ENCODE results near the gene SHANK3. TPM values are rescaled to one million over a fixed set of nuclear protein-coding genes. Genes with fewer than 3 reads are reported as not detected.

SHANK3 gene
- total and polyA plus RNA-seq, 2 of the 4 experiments (the other 2 are of a cell fraction), result 0.18 to 1.5 TPM

DNA sequence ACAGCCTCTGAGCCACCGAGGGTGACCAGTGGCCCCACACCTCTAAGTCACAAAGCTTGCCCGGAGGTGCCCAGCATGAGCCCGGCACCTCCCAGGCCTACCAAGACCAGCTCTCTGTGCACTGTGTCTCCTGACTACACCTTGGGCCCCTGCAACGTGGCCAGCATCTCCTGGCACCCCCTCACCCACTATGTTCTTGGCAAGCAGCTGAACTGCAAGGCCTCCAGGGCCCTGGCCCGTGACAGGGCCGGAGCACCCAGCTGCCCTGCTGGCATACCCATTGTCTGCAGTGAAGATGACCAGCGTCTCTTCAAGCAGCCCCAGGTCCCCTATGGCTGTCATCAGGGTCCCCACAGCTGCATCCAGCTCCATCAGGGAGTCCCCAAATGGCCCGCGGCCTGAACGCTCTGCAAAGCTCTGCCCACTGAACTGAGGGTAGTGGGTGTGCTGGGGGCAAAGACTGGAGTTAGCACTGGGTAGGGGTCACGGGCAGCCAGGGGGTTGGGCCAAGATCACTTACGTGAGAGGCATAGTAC, 46.2 kb upstream of the SHANK3 start:
- TF ChIP-seq FOS (IDR thresholded peaks at IDR 0.05; ENCODE audit: low read depth, low read length) (no peak), MAFK (IDR thresholded peaks at IDR 0.05; ENCODE audit: low read depth, low read length) (no peak), RFX5 (IDR thresholded peaks at IDR 0.05; ENCODE audit: low read depth, low read length) (no peak), CEBPB (IDR thresholded peaks at IDR 0.05; ENCODE audit: low read depth, low read length) (no peak), NFE2L2 (IDR thresholded peaks at IDR 0.05; ENCODE audit: low read depth, low read length) (no peak), SMC3 (IDR thresholded peaks at IDR 0.05; ENCODE audit: low read depth, low read length) (no peak), POLR2A (IDR thresholded peaks at IDR 0.05; ENCODE audit: low read depth, low read length) (no peak), BHLHE40 (IDR thresholded peaks at IDR 0.05; ENCODE audit: low read depth, low read length) (no peak), RAD21 (IDR thresholded peaks at IDR 0.05; ENCODE audit: low read length) (no peak), RCOR1 (IDR thresholded peaks at IDR 0.05; ENCODE audit: insufficient replicate concordance, low read length) (no peak), USF2 (IDR thresholded peaks at IDR 0.05; ENCODE audit: low read depth, low read length) (no peak), MXI1 (IDR thresholded peaks at IDR 0.05; ENCODE audit: borderline replicate concordance, low read depth, low read length) (no peak), MAZ (IDR thresholded peaks at IDR 0.05; ENCODE audit: borderline replicate concordance, low read depth, low read length) (no peak), CHD1 (IDR thresholded peaks at IDR 0.05; ENCODE audit: low read depth, low read length) (no peak)
- TF ChIP-seq, protein P1, sequence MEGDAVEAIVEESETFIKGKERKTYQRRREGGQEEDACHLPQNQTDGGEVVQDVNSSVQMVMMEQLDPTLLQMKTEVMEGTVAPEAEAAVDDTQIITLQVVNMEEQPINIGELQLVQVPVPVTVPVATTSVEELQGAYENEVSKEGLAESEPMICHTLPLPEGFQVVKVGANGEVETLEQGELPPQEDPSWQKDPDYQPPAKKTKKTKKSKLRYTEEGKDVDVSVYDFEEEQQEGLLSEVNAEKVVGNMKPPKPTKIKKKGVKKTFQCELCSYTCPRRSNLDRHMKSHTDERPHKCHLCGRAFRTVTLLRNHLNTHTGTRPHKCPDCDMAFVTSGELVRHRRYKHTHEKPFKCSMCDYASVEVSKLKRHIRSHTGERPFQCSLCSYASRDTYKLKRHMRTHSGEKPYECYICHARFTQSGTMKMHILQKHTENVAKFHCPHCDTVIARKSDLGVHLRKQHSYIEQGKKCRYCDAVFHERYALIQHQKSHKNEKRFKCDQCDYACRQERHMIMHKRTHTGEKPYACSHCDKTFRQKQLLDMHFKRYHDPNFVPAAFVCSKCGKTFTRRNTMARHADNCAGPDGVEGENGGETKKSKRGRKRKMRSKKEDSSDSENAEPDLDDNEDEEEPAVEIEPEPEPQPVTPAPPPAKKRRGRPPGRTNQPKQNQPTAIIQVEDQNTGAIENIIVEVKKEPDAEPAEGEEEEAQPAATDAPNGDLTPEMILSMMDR (conservative IDR thresholded peaks at IDR 0.05; ENCODE audit: low read depth, low read length), result no peak
- TF ChIP-seq, protein P2, sequence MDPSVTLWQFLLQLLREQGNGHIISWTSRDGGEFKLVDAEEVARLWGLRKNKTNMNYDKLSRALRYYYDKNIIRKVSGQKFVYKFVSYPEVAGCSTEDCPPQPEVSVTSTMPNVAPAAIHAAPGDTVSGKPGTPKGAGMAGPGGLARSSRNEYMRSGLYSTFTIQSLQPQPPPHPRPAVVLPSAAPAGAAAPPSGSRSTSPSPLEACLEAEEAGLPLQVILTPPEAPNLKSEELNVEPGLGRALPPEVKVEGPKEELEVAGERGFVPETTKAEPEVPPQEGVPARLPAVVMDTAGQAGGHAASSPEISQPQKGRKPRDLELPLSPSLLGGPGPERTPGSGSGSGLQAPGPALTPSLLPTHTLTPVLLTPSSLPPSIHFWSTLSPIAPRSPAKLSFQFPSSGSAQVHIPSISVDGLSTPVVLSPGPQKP (IDR thresholded peaks at IDR 0.05; ENCODE audit: borderline replicate concordance, low read depth, low read length), result no peak
- H2AK9ac ChIP-seq (replicated peaks; ENCODE audit: low read depth, low read length, poor library complexity), result no peak overlapping the region
- no peak overlapping the region for H3K14ac ChIP-seq (replicated peaks; ENCODE audit: low read depth, low read length)
- H2BK5ac ChIP-seq (ENCODE audit: low read depth, low read length, poor library complexity, severe bottlenecking), result no peak overlapping the region
- ATAC-seq (ENCODE audit: low read depth) (no peak), DNase-seq (no peak)
- H3K27ac ChIP-seq (ENCODE audit: insufficient read depth, low read length), result no peak overlapping the region
- H3K4me3 ChIP-seq (ENCODE audit: insufficient read depth, low read depth, low read length), result no peak overlapping the region
- no peak overlapping the region for H3K4me2 ChIP-seq (ENCODE audit: low read depth, low read length)
- peaks cover 9% of the 10 kb centered on the region for H3K9me1 ChIP-seq (ENCODE audit: insufficient read depth, low read length)
- no peak overlapping the region for H3K56ac ChIP-seq (ENCODE audit: extremely low read depth, insufficient read depth, low read length)
- H2AK5ac ChIP-seq (ENCODE audit: low read depth, low read length), result no peak overlapping the region
- H3K9ac ChIP-seq (ENCODE audit: low read depth, low read length), result no peak overlapping the region
- H3K4ac ChIP-seq (ENCODE audit: low read depth, low read length), result no peak overlapping the region
- H2BK15ac ChIP-seq (ENCODE audit: low read depth, low read length), result no peak overlapping the region
- no peaks in the 10 kb centered on the region for H3K9me3 ChIP-seq (ENCODE audit: control insufficient read depth, insufficient read depth, low read length)
- no peak overlapping the region for H2BK120ac ChIP-seq (ENCODE audit: low read depth, low read length)
- CTCF ChIA-PET, result no interaction called here
- peaks cover 6 to 24% of the 10 kb centered on the region in 2 experiments; a peak in 2 of 4 replicates for H3K79me1 ChIP-seq (ENCODE audit: low read depth in 1 of 2, low read length in 2 of 2)
- peaks cover 10% of the 10 kb centered on the region; the same call in 1 of the 2 replicates for H3K4me1 ChIP-seq (ENCODE audit: control insufficient read depth, insufficient read depth, low read length)
- H3K18ac ChIP-seq (ENCODE audit: low read depth, low read length), result no peak overlapping the region
- dilution Hi-C loops (cut with HindIII; ENCODE audit: low sequenced_read_pairs, unreplicated experiment), result no loop called here
- in situ Hi-C loops (cut with MboI; ENCODE audit: low sequenced_read_pairs), result no loop called here
- no peak overlapping the region for H2BK20ac ChIP-seq (ENCODE audit: low read depth, low read length)
- H4K91ac ChIP-seq (ENCODE audit: insufficient read depth, low read depth, low read length), result no peak overlapping the region
- intact Hi-C loops (cut with micrococcal nuclease), result no loop called here
- POLR2A ChIA-PET (ENCODE audit: unreplicated experiment), result no interaction called here
- H3K23ac ChIP-seq (ENCODE audit: low read depth, low read length), result no peak overlapping the region
- H4K8ac ChIP-seq (ENCODE audit: low read depth in 2 of 2, low read length in 2 of 2), result no peak overlapping the region
- H3K27me3 ChIP-seq (ENCODE audit: control insufficient read depth, insufficient read depth, low read length), result no peaks in the 10 kb centered on the region
- no peak overlapping the region for H4K5ac ChIP-seq (ENCODE audit: low read depth, low read length)
- H2AFZ ChIP-seq (replicated peaks; ENCODE audit: low read length, poor library complexity), result no peak overlapping the region
- WGBS, 2 experiments (ENCODE audit: extremely low coverage in 2 of 2, insufficient read length in 1 of 2), result 88% methylated on average over 4 of the region's 12 CpGs; no CpG with 5 or more reads in 1 of the 2 experiments
- H3K36me3 ChIP-seq (ENCODE audit: control insufficient read depth, insufficient read depth, low read length), result peaks cover 2% of the 10 kb centered on the region; the same call in 1 of the 2 replicates
- 0 out of 2 replicates have a peak, but pooled peaks cover 4% of the 10 kb centered on the region for H4K20me1 ChIP-seq (ENCODE audit: insufficient read depth, low read length)
- BruUV-seq (replicated peaks), result no TSS peak

Data from IMR-90 (cell line).